HG02938 (cell line): Measurements from ENCODE around the gene CFAP299.
A peak's percentile ranks its signal among the peaks of the same experiment; 100 is the strongest.

Experiments used
- ATAC-seq: cut with Tn5 transposase; IDR thresholded peaks from one replicate; pipeline ENCODE4 v1.9.1; 2021; ENCODE audit warnings: mild to moderate bottlenecking, moderate library complexity; ENCODE audit not compliant: unreplicated experiment

The CFAP299 gene

DNA sequence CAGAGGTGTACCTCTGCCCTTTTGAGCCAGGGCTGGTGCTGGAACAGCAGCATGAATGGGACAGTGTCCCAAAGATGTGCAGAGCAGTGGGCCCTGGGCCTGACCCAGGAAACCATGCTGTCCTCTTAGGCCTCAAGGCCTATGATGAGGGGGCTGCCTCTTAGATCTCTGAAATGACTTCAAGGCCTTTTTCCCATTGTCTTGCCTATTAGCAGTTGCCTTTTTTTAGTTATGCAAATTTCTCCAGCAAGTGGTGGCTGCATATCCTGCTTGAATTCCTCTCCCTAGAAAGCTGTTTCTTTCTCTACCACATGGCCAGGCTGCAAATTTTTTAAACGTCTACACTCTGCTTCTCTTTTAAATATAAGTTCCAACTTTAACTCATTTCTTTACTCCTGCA is 160.3 kb downstream of the CFAP299 start:
- ATAC-seq = no peak

DNA sequence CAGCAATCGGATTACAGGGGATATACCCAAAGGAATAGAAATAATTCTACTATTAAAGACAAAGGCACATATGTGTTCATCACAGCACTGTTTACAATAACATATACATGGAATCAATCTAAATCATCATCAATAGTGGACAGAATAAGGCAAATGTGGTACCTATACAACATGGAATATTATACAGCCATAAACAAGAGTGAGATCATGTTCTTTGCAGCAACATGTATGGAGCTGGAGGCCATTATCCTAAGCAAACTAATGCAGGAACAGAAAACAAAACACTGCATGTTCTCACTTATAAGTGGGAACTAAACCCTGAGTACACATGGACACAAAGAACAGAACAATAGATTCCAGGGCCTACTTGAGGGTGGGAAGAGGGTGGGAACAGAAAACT is 163.2 kb downstream of the CFAP299 start:
- no peak for ATAC-seq

DNA sequence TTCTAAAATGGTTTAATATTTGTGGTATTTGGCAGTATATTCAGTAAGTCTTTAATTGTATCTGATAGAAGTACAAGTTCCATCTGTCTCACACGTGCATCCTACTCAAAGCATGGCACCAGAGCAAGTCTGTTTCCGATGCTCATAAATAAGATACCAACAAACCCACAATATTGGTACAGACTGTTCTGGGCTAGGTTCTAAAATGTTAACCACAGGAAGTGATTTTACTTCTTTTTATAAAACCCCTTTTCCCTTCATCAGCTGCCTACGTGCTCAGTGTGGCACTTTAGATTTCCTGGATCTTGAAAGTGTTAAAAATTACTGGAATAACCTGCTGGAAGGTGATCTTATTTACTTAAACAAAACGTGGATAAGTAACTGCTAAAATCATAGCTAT is 165.1 kb downstream of the CFAP299 start:
- no peak for ATAC-seq

- no peak for ATAC-seq
Measured at GRCh38 chr4:80507077-80507476, 171.5 kb downstream of the CFAP299 start.

GRCh38 chr4:80507507-80507906 is 172.0 kb downstream of the CFAP299 start:
- ATAC-seq = peak; percentile 86

GRCh38 chr4:80515496-80515895 is 180.0 kb downstream of the CFAP299 start:
- ATAC-seq = no peak

DNA sequence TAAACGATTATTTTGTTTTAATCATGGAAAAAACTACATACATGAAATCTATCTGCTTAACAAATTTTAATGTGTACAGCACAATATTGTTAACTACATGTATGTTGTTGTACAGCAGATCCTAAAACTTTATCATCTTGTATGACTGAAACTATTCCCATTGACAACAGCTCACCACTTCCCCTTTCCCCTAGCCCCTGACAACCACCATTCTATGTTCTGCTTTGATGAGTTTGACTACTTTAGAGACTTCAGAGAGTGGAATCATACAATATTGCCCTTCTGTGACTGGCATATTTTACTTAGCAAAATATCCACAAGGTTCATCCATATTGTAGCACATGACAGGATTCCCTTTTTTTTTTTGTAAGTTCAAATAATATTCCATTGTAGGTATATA is 185.9 kb downstream of the CFAP299 start:
- peak; percentile 71 for ATAC-seq

DNA sequence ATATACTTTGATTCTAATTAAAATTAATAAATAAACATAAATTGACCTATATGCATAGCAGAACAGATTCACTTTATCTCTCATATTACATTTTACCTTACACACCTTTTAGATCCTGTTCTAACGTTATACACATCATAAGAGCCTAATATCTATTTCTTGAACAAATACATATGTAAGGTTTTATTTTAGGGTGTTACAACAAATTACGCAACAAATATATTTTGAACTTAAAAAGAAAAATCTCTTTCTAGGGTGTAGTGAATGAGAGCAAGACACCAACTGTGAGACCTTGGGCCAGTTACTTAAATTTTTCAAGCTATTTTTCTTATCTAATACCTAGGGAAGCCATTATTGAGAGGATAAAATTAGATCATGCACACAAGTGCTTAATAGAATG is 191.2 kb downstream of the CFAP299 start:
- ATAC-seq = no peak

GRCh38 chr4:80529026-80529425 is 193.5 kb downstream of the CFAP299 start:
- ATAC-seq = no peak

DNA sequence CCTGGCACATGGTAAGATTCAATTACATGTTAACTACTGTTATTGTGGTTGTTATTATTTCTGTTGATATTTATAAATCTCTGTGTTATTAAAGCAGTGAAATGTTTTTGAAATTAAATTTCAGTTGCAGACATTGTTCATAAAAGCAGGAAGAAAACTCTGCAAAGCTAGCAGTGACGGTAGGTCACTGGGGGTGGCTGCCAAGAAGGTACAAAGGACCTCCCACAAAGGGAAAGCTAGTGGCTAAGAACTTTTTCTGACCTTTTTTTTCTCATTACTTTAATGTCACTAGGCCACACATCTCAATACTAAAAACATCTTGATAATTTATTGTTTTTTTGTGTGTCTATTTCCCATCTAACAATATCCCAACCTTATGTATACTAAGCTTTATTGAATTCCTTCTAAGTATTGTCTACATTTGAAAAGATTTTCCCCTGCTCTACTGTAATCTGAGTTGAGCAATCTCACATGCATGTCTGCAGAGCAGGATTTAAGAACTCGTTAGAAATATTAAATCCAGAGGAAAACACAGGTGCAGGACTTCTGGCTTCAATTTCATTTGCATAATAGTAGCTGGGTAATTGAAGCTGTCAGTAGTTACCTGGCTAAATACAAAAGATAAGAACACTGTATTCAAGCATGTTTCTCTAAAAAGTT is 197.3 kb downstream of the CFAP299 start:
- ATAC-seq = no peak

GRCh38 chr4:80535551-80535950 is 200.0 kb downstream of the CFAP299 start:
- no peak for ATAC-seq

GRCh38 chr4:80538276-80538926 is 202.9 kb downstream of the CFAP299 start:
- no peak for ATAC-seq

- no peak for ATAC-seq
Measured at GRCh38 chr4:80539190-80539589, 203.7 kb downstream of the CFAP299 start.

- ATAC-seq = peak; percentile 6
Measured at GRCh38 chr4:80540349-80540748, 204.8 kb downstream of the CFAP299 start.

GRCh38 chr4:80540785-80541469 is 205.4 kb downstream of the CFAP299 start:
- ATAC-seq = peak; percentile 96

GRCh38 chr4:80542747-80543146 is 207.2 kb downstream of the CFAP299 start:
- no peak for ATAC-seq

DNA sequence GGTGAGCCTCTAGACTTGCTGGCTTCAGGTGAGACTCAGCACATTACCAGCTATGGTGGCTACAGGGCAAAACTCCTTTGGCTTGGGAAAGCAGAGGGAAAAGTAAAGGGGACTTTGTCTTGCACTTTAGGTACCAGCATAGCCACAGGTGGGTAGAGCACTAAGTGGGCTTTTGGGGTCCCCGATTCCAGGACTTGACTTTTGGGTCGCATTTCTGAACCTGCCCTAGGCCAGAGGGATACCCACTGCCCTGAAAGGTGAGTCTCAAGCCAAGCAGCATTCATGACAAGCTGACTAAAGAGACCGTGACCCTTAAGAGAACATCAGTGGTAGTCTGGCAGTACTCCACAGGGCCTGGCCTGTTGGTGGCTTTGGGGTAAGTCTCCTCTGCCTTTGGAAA is 224.8 kb downstream of the CFAP299 start:
- no peak for ATAC-seq

DNA sequence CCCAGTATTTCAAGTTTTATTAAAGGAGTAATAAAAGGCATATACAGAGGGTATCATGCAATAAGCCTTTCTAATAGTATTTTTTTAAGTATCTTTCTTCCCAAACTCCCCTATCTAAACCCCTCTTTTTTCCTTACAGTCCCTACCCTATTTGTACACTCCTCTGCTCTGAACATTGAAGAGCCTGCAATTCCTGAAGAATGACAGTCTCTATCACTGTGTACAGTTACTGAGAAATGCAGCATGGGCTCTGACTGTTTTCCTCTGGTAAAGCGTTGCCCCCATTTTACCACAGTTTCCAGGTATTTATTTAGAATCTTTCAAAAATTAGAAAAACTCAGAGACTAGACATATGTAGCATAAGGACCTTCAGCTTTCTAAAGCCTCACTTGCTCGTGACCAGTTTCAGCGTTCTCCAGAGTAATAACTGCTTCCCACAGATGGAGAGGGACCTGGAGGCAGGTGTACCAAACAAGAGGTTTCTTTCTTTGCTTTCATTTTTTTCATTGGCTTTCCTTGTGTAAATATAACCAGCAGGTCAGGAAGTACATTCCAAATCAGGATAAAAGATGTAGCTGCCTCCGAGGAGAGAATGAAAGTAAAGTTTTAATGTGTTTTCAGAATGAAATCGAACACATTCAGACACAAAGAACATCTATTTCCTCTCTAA is 230.8 kb downstream of the CFAP299 start:
- ATAC-seq = no peak

DNA sequence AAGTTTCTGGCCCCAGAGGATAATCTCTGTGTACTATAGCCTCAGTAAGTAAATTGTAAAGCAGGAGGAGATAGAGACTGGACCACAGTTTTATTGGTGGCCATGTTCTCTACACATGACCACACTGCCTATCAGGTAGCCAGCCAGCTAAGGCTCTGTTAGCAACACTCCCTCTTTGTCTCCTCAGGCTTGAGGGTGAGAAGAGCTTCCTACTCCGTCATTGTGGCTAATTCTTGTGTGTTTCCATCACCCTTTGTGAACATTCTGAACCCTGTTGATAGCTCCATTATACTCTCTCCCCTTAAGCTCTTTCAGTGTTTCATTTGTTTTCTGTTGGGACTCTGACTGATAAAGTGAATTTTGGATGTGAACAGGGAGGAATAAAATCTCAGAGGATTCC is 233.4 kb downstream of the CFAP299 start:
- ATAC-seq = no peak

GRCh38 chr4:80576796-80577195 is 241.3 kb downstream of the CFAP299 start:
- ATAC-seq = no peak

DNA sequence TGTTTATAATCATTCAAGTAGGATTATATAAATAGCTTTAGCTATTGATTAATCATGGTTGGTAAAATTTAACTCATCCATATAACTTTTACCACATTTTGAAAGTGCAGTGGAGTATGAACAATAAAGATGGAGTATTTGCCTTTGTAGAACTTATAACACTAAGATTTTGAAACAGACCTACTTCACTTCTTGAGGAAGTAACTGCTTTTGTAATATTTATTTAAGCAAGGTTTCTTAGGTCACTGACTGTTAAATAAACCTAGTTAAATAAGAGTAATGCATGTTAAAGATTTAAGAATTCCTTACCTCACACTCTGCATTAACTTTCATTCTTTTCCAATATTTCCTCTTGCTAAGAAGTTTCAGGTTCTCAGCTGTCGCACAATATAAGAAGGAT is 242.5 kb downstream of the CFAP299 start:
- ATAC-seq = no peak

GRCh38 chr4:80585542-80585941 is 250.0 kb downstream of the CFAP299 start:
- no peak for ATAC-seq
